Measurements from ENCODE around the gene PGBD1. TPM values are rescaled to one million over a fixed set of nuclear protein-coding genes. Genes with fewer than 3 reads are reported as not detected.

PGBD1 gene
- total RNA-seq, 4 donors from 2014 or later: 0.64 to 2.3 (median 1.2) TPM

DNA sequence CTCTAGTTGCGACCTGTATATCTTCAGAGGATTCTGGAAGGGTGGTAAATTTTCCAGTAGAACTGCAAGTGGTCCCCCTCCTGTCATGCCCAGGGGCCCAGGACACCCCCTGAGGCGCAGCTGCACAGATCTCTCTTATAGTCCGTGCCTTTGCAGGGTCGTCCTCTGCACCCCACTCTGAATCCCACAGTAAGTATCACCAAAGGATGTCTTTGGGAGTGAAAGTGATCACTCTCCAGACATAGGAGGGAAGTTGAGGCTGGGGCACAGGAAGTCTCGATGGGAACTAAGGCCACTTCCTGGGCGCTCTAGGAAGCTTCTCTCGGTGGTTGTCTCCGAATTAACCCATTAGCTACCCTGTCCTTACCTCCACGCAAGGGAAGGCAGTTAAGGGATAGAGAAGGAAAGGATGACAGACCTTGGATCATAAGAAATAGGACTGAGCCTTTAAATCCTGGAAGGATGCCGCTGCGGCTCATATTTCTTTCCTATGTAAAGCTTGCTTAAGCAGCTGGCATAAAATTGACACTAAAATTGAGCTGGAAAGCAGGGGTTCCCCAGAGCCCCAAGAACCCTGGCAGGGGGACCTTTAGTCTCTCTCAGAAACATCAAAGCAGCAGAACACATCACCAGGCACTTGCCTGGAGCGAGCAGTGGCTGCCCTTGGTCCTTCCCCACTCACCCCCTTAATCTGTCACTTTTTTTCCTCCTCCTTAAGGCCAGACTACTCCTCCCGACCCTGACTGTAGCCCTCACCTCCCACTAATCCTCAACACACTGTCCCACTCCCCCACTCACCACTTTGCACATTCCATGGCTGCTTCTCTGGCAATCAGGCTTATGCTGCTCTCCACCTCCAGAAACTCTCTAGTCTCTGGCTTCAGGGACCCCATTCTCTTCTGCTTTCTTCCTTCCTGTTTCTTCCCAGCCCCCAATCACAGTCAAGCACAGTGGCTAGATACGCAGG lies 29.1 kb upstream of the PGBD1 start, which contains the start of gene ZKSCAN4:
TSS of gene ZKSCAN4 (minus strand) at position 261 of the 967 bp plus-strand sequence. CDS start 289 bp downstream, outside the sequence.
- Histone ChIP-seq H3K27me3 (peaks cover 10% of the 10 kb centered on the region), H3K27ac (no peak within 1 kb of the TSS), H3K9me3 (no peaks in the 10 kb centered on the region), H3K4me1 (peaks cover 19% of the 10 kb centered on the region), H3K36me3 (peaks cover 9% of the 10 kb centered on the region), H3K4me3 (peak within 1 kb of the TSS; percentile 68)
- 9% methylated on average over 11 of the region's 14 CpGs for WGBS
- no peak for TF ChIP-seq EP300 (IDR thresholded peaks at IDR 0.05)
- peak in 1 of 3 donors; percentile 43 for TF ChIP-seq POLR2AphosphoS5 (IDR thresholded peaks at IDR 0.05)
- peak in 1 of 2 donors; percentile 74 for DNase-seq (ENCODE audit: low spot score in 2 of 2)

DNA sequence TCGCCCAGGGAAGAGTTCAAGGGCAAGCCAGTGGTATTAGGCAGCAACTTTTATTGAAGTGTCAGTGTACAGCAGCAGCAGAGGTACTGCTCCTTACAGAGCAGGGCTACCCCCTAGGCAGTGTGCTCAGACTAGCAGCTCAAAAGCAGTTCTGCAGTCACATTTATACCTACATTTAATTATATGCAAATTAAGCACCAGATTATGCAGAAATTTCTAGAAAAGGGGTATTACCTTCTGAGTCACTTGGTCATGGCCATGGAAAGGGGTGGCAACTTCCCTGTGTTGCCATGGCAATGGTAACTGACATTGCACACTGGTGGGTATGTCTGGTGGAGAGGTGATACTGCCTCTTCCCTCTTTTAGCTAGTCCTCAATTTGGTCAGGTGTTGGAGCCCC lies 27.3 kb upstream of the PGBD1 start:
- Histone ChIP-seq H3K4me1 (peaks cover 25% of the 10 kb centered on the region), H3K4me3 (no peak overlapping the region), H3K27ac (no peak overlapping the region), H3K27me3 (peaks cover 10% of the 10 kb centered on the region), H3K36me3 (no peaks in the 10 kb centered on the region), H3K9me3 (no peaks in the 10 kb centered on the region)
- TF ChIP-seq POLR2AphosphoS5 (IDR thresholded peaks at IDR 0.05): no peak
- TF ChIP-seq, protein P1, sequence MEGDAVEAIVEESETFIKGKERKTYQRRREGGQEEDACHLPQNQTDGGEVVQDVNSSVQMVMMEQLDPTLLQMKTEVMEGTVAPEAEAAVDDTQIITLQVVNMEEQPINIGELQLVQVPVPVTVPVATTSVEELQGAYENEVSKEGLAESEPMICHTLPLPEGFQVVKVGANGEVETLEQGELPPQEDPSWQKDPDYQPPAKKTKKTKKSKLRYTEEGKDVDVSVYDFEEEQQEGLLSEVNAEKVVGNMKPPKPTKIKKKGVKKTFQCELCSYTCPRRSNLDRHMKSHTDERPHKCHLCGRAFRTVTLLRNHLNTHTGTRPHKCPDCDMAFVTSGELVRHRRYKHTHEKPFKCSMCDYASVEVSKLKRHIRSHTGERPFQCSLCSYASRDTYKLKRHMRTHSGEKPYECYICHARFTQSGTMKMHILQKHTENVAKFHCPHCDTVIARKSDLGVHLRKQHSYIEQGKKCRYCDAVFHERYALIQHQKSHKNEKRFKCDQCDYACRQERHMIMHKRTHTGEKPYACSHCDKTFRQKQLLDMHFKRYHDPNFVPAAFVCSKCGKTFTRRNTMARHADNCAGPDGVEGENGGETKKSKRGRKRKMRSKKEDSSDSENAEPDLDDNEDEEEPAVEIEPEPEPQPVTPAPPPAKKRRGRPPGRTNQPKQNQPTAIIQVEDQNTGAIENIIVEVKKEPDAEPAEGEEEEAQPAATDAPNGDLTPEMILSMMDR (IDR thresholded peaks at IDR 0.05): no peak
- no peak for TF ChIP-seq POLR2A (IDR thresholded peaks at IDR 0.05)
- no peak for TF ChIP-seq EP300 (IDR thresholded peaks at IDR 0.05)
- no peak for DNase-seq (ENCODE audit: low spot score in 2 of 2)
- 90% methylated on average over 1 of the region's 1 CpG for whole genome bisulfite sequencing

DNA sequence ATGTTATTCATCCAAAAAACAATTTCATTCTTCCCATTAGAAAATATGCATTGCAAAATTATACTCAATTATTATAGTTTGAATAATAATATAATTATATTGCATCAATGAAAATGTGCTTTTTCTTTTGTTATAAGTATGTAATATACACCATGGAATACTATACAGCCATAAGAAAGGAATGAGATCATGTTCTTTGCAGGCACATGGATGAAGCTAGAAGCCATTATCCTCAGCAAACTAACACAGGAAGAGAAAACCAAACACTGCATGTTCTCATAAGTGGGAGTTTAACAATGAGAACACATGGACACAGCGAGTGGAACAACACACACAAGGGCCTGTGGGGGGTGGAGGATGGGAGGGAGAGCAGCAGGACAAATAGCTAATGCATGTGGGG lies 24.3 kb upstream of the PGBD1 start:
- TF ChIP-seq EP300 (IDR thresholded peaks at IDR 0.05): no peak
- TF ChIP-seq POLR2A (IDR thresholded peaks at IDR 0.05): no peak
- no peak for TF ChIP-seq POLR2AphosphoS5 (IDR thresholded peaks at IDR 0.05)
- TF ChIP-seq, protein P1 (IDR thresholded peaks at IDR 0.05): no peak
- 0% methylated on average over 1 of the region's 1 CpG for WGBS
- Histone ChIP-seq H3K4me3 (no peak overlapping the region), H3K9me3 (no peaks in the 10 kb centered on the region), H3K36me3 (no peaks in the 10 kb centered on the region), H3K27me3 (peaks cover 19% of the 10 kb centered on the region), H3K4me1 (peaks cover 14% of the 10 kb centered on the region), H3K27ac (no peak overlapping the region)
- no peak for DNase-seq (ENCODE audit: low spot score in 2 of 2)

DNA sequence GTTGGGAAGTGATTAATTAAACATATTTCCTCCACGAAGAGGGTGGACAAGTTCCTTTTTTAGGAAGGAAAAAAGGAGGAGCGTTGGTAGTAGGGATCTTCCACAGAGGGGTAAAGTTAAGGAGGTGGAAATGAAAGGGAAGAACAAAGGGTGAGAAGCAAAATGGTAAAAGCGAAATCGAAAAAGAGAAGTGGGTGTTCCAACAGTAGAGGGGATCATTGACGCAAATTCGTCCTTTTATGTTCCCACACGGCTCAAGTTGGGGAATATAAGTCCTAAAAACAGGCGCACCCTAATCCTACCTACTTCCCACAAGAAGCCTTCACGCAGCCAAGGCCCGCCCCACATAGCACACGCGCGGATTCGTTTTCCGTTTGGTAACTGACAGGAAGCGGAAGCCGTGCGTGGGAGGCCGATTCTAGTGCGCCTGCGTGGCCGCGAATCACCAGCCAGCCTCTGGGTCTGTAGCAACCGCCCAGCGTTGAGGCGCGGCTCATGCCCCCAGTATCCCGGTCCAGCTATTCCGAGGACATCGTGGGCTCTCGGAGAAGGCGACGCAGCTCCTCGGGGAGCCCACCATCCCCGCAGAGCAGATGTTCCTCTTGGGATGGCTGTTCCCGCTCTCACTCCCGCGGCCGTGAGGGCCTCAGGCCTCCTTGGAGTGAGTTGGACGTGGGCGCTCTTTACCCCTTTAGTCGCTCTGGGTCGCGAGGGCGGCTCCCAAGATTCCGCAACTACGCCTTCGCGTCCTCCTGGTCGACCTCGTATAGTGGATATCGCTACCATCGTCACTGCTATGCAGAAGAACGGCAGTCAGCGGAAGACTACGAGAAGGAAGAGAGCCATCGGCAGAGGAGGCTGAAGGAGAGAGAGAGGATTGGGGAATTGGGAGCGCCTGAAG lies 22.2 kb upstream of the PGBD1 start, which contains the start of gene NKAPL:
TSS of gene NKAPL (plus strand) at position 421 of the 901 bp plus-strand sequence. CDS start at position 496, 75 bp downstream.
- H3K27me3 ChIP-seq: peaks cover 22% of the 10 kb centered on the region
- peaks cover 9% of the 10 kb centered on the region for H3K4me1 ChIP-seq
- 30% methylated on average over 56 of the region's 58 CpGs for WGBS
- H3K36me3 ChIP-seq: no peaks in the 10 kb centered on the region
- TF ChIP-seq, protein P1 (IDR thresholded peaks at IDR 0.05): no peak
- TF ChIP-seq POLR2A (IDR thresholded peaks at IDR 0.05) (no peak), EP300 (IDR thresholded peaks at IDR 0.05) (no peak), POLR2AphosphoS5 (IDR thresholded peaks at IDR 0.05) (no peak)
- H3K27ac ChIP-seq: no peak within 1 kb of the TSS
- H3K9me3 ChIP-seq: no peaks in the 10 kb centered on the region
- peak; percentile 86 to 87 for DNase-seq (ENCODE audit: low spot score in 2 of 2)
- H3K4me3 ChIP-seq: peak within 1 kb of the TSS; percentile 46

DNA sequence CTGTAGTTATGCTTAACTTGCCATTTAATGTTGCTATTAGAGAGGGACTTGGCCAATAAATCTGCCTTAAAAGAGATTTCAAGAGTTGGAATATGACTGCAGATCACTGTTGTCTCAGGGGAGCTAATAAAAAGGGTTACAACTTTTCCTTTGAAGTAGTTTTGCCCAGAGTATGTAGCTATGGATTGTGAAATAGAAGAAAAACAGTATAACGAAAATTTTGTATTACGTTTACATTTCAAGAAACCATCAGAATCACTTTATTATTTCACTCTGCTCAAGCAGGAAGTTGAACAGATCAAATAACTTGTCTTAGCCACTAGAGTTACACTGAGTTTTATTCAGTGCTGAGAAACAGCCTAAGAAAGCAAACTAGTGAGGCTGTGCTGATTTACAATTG lies 17.4 kb upstream of the PGBD1 start:
- no peaks in the 10 kb centered on the region for H3K9me3 ChIP-seq
- no peak overlapping the region for H3K4me3 ChIP-seq
- no peaks in the 10 kb centered on the region for H3K36me3 ChIP-seq
- H3K27me3 ChIP-seq: peaks cover 12% of the 10 kb centered on the region
- TF ChIP-seq EP300 (IDR thresholded peaks at IDR 0.05) (no peak), POLR2A (IDR thresholded peaks at IDR 0.05) (no peak), POLR2AphosphoS5 (IDR thresholded peaks at IDR 0.05) (no peak)
- TF ChIP-seq, protein P1 (IDR thresholded peaks at IDR 0.05): no peak
- H3K27ac ChIP-seq: no peak overlapping the region
- DNase-seq (ENCODE audit: low spot score in 2 of 2): no peak
- WGBS: 39% methylated on average over 2 of the region's 2 CpGs
- H3K4me1 ChIP-seq: peaks cover 20% of the 10 kb centered on the region

All from suprapubic skin (tissue), 4 donors.